A549 (cell line): ENCODE data around the gene HLA-DQA1. TPM values are rescaled to one million over a fixed set of nuclear protein-coding genes. Genes with fewer than 3 reads are reported as not detected.

Experiments
- ATAC-seq, 2 experiments: fragments of 200-7000 bp in 1 of 2; fragments of >200 bp in 1 of 2; cut with Nextera tagmentation in 1 of 2; cut with Tn5 transposase in 1 of 2; 3 replicates each; pipeline versions ENCODE4 v1.8.0 to v1.9.1; 2018 to 2020; ENCODE audit warnings: mild to moderate bottlenecking in 1 of 2, moderate library complexity in 1 of 2
- CTCF ChIA-PET: fragments of 300-600 bp; sonication (Branson Sonifier 250); formaldehyde crosslinking; extraction: SDS; loops from one replicate; lab custom pipeline; 2021; ENCODE audit warnings: antibody characterized with exemption, inconsistent platforms; lab: Yijun Ruan, JAX
- POLR2A ChIA-PET: fragments of 350-600 bp; formaldehyde crosslinking; extraction: SDS; loops from one replicate; lab custom pipeline; 2021; ENCODE audit warnings: antibody characterized with exemption, inconsistent platforms; lab: Yijun Ruan, JAX
- DNase-seq, 2 experiments: peaks; one replicate each; pipeline versions ENCODE4 v3.0.0 to v3.0.0-alpha.2; 2011 to 2016; ENCODE audit warnings: low read depth in 1 of 2, low spot score in 1 of 2
- FAIRE-seq: peaks from 2 replicates; lab custom pipeline; 2011; peaks lifted over from hg19 to GRCh38; lab: Jason Lieb, UNC
- H3K27ac ChIP-seq, 2 experiments: fragments of >200 bp; sonication (Bioruptor Twin); formaldehyde crosslinking; 3 replicates each; pipeline ENCODE4 v1.5.1; 2016 to 2017
- H3K4me1 ChIP-seq: fragments of >200 bp; sonication (Bioruptor Twin); formaldehyde crosslinking; 3 replicates; pipeline ENCODE4 v1.6.1; 2016
- H3K4me2 ChIP-seq: fragments of >200 bp; sonication (Bioruptor Twin); formaldehyde crosslinking; 3 replicates; pipeline ENCODE4 v1.6.1; 2016
- H3K4me3 ChIP-seq: fragments of >200 bp; sonication (Bioruptor Twin); formaldehyde crosslinking; 3 replicates; pipeline ENCODE4 v1.5.1; 2016
- H3K9me3 ChIP-seq: fragments of >200 bp; sonication (Bioruptor Twin); formaldehyde crosslinking; 3 replicates; pipeline ENCODE4 v1.6.1; 2016
- BHLHE40 ChIP-seq: IDR thresholded peaks from 2 replicates; pipeline ENCODE4 v1.6.1; 2012; ENCODE audit warnings: low read depth, low read length, inconsistent platforms
- CBX2 ChIP-seq: fragments of 200-600 bp; sonication (generic); IDR thresholded peaks from 2 replicates; pipeline ENCODE4 v1.6.1; 2016; ENCODE audit warnings: low read depth, mild to moderate bottlenecking, borderline replicate concordance
- CBX8 ChIP-seq: fragments of 200-600 bp; sonication (generic); IDR thresholded peaks from 2 replicates; pipeline ENCODE4 v1.6.1; 2016
- CEBPB ChIP-seq, 2 experiments: fragments of >200 bp in 1 of 2; sonication (Bioruptor Twin) in 1 of 2; formaldehyde crosslinking in 1 of 2; IDR thresholded peaks; 2 replicates each; pipeline ENCODE4 v1.6.1; 2012 to 2016
- CHD2 ChIP-seq: fragments of 150-350 bp; IDR thresholded peaks from 2 replicates; pipeline ENCODE4 v1.6.1; 2014; ENCODE audit warnings: low read length; ENCODE audit not compliant: partially characterized antibody
- EHMT2 ChIP-seq: fragments of 200-600 bp; sonication (generic); IDR thresholded peaks from 2 replicates; pipeline ENCODE4 v1.6.1; 2016; ENCODE audit warnings: antibody characterized with exemption, low read depth, mild to moderate bottlenecking, moderate library complexity
- EP300 ChIP-seq, 2 experiments: fragments of >200 bp; sonication (Bioruptor Twin); formaldehyde crosslinking; IDR thresholded peaks; 2 replicates in 1 of 2; 3 replicates in 1 of 2; pipeline ENCODE4 v1.6.1; 2016 to 2017
- FOSL2 ChIP-seq, 2 experiments: fragments of 450-650 bp in 1 of 2; fragments of >200 bp in 1 of 2; sonication (Bioruptor Twin) in 1 of 2; formaldehyde crosslinking; IDR thresholded peaks; 2 replicates each; pipeline versions ENCODE4 v1.5.0 to v1.6.1; 2016 to 2020; ENCODE audit warnings: mild to moderate bottlenecking in 1 of 2, moderate library complexity in 1 of 2
- HEYL ChIP-seq: fragments of 250-450 bp; sonication (Bioruptor Pico); IDR thresholded peaks from 2 replicates; pipeline ENCODE4 v1.8.0; 2021; ENCODE audit warnings: mild to moderate bottlenecking, moderate library complexity
- HOXA7 ChIP-seq: fragments of 250-450 bp; sonication (Bioruptor Pico); IDR thresholded peaks from 2 replicates; pipeline ENCODE4 v1.5.0; 2020; ENCODE audit warnings: mild to moderate bottlenecking, moderate library complexity
- HOXB13 ChIP-seq: fragments of 250-450 bp; sonication (Bioruptor Pico); IDR thresholded peaks from 2 replicates; pipeline ENCODE4 v1.5.0; 2020; ENCODE audit warnings: low read depth, mild to moderate bottlenecking, moderate library complexity
- HOXB5 ChIP-seq: fragments of 250-450 bp; sonication (Bioruptor Pico); IDR thresholded peaks from 2 replicates; pipeline ENCODE4 v1.5.0; 2020; ENCODE audit warnings: mild to moderate bottlenecking, moderate library complexity
- KDM5A ChIP-seq: fragments of 200-600 bp; sonication (generic); IDR thresholded peaks from 2 replicates; pipeline ENCODE4 v1.6.1; 2016; ENCODE audit warnings: antibody characterized with exemption, mild to moderate bottlenecking
- MAFK ChIP-seq: fragments of 450-650 bp; IDR thresholded peaks from 2 replicates; pipeline ENCODE4 v1.6.1; 2014; ENCODE audit not compliant: partially characterized antibody
- MAZ ChIP-seq: fragments of 150-350 bp; IDR thresholded peaks from 2 replicates; pipeline ENCODE4 v1.6.1; 2014; ENCODE audit warnings: antibody characterized with exemption, low read depth, low read length, borderline replicate concordance
- NFE2L2 ChIP-seq: fragments of 150-350 bp; conservative IDR thresholded peaks from 2 replicates; pipeline ENCODE4 v1.6.1; 2014; ENCODE audit warnings: low read length
- NPAS2 ChIP-seq: fragments of 250-450 bp; sonication (Bioruptor Pico); IDR thresholded peaks from 2 replicates; pipeline ENCODE4 v1.8.0; 2022; ENCODE audit warnings: mild to moderate bottlenecking, moderate library complexity, borderline replicate concordance
- NR3C1 ChIP-seq: fragments of >200 bp; sonication (Bioruptor Twin); formaldehyde crosslinking; IDR thresholded peaks from 3 replicates; pipeline ENCODE4 v1.6.1; 2017
- POLR2A ChIP-seq: IDR thresholded peaks from 2 replicates; pipeline ENCODE4 v1.6.1; 2012; ENCODE audit warnings: mild to moderate bottlenecking, low read length
- RAD21 ChIP-seq, 2 experiments: fragments of >200 bp in 1 of 2; sonication (Bioruptor Twin) in 1 of 2; formaldehyde crosslinking in 1 of 2; IDR thresholded peaks in 1 of 2; conservative IDR thresholded peaks in 1 of 2; 2 replicates in 1 of 2; 3 replicates in 1 of 2; pipeline ENCODE4 v1.6.1; 2012 to 2018; ENCODE audit warnings: inconsistent platforms in 1 of 2
- RCOR1 ChIP-seq: fragments of 150-350 bp; IDR thresholded peaks from 2 replicates; pipeline ENCODE4 v1.6.1; 2014; ENCODE audit warnings: antibody characterized with exemption, low read length, low read depth
- RFX5 ChIP-seq: fragments of 450-650 bp; IDR thresholded peaks from 2 replicates; pipeline ENCODE4 v1.7.1; 2014; ENCODE audit warnings: antibody characterized with exemption, mild to moderate bottlenecking, moderate library complexity
- SREBF2 ChIP-seq: fragments of 450-650 bp; IDR thresholded peaks from 2 replicates; pipeline ENCODE4 v1.6.1; 2014; ENCODE audit warnings: mild to moderate bottlenecking, moderate library complexity
- TFCP2L1 ChIP-seq: fragments of 250-450 bp; sonication (Bioruptor Pico); IDR thresholded peaks from 2 replicates; pipeline ENCODE4 v1.5.0; 2021; ENCODE audit warnings: mild to moderate bottlenecking
- TP53 ChIP-seq: fragments of 250-450 bp; sonication (Bioruptor Pico); IDR thresholded peaks from 2 replicates; pipeline ENCODE4 v1.5.0; 2021; ENCODE audit warnings: mild to moderate bottlenecking, moderate library complexity
- ZFP36 ChIP-seq: fragments of 450-650 bp; IDR thresholded peaks from 2 replicates; pipeline ENCODE4 v1.6.1; 2014; ENCODE audit warnings: borderline replicate concordance; ENCODE audit not compliant: partially characterized antibody
- ZNF302 ChIP-seq: fragments of 250-450 bp; sonication (Bioruptor Pico); IDR thresholded peaks from 2 replicates; pipeline ENCODE4 v1.9.0; 2021; ENCODE audit warnings: inconsistent platforms, mild to moderate bottlenecking, moderate library complexity
- WGBS: methylation state at CpG from one replicate; pipeline ENCODE4 v1.1.6; 2017; ENCODE audit errors: missing lambda C conversion rate; 5-methylcytosine and 5-hydroxymethylcytosine counted together
- polyA plus RNA-seq, 4 experiments: library from polyadenylated mRNA; depleted of rRNA in 3 of 4; stranded (reverse); fragments of >200 nt; fragmentation: RNase III in 1 of 4; extraction: RNeasy Plus Mini Kit Qiagen cat#74134 plus additional on column Dnase treatment in 1 of 4; gene quantifications; 2 replicates in 3 of 4; 3 replicates in 1 of 4; pipeline ENCODE4 v1.2.3, GENCODE V29; 2011 to 2017
- TF ChIP-seq, protein P1 (sequence below): fragments of 250-450 bp; sonication (Bioruptor Pico); IDR thresholded peaks from 2 replicates; pipeline ENCODE4 v1.5.0; 2020; ENCODE audit warnings: low read depth, mild to moderate bottlenecking, moderate library complexity
- TF ChIP-seq, protein P2 (sequence below): fragments of 450-650 bp; IDR thresholded peaks from 2 replicates; pipeline ENCODE4 v1.6.1; 2014; ENCODE audit warnings: antibody characterized with exemption
- TF ChIP-seq, protein P3 (sequence below): fragments of 150-350 bp; IDR thresholded peaks from 2 replicates; pipeline ENCODE4 v1.6.1; 2014; ENCODE audit warnings: low read depth, mild to moderate bottlenecking, low read length

HLA-DQA1 gene
- polyA plus RNA-seq, 2 of the 4 experiments (the other 2 are of a cell fraction), result not detected

DNA sequence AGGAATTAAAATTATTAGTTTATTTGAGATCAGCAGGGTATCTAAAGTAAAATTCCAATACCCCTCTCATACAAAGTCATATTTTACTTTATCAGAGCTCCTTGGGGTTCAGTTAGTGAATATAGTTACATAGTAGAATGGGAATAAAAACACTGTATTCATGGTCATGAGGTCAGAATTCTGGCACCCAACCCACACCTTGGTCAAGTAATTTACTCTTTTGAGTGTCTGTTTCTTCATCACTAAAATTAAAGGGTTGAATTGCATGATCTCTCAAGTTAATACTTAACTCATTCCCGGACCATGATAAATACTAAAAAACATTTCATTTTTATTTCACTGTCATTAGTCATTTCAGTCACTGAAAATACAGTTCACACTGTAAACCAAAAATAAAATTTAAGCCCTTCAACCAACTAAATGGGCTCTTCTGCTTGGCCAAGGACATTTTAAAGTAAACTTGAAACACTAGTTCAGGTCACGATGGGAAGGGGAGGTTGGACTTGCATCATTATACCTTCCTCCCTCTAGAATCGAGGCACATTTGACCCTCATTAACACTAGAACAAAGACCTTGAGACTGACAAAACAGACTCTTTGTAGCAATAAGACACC is 26.4 kb upstream of the HLA-DQA1 start:
- POLR2A ChIA-PET, result no interaction called here
- Histone ChIP-seq H3K9me3 (no peaks in the 10 kb centered on the region), H3K4me2 (no peak overlapping the region), H3K27ac (no peak overlapping the region), H3K4me1 (no peaks in the 10 kb centered on the region), H3K4me3 (no peak overlapping the region)
- FAIRE-seq (no peak), ATAC-seq (no peak), DNase-seq (no peak)
- CTCF ChIA-PET, result no interaction called here
- 0% methylated on average over 3 of the region's 3 CpGs for WGBS
- TF ChIP-seq ZFP36, result no peak
- TF ChIP-seq TFCP2L1 (CRISPR knock-in tag), result no peak
- no peak for TF ChIP-seq HOXA7 (CRISPR knock-in tag)
- TF ChIP-seq CEBPB (IDR thresholded peaks at IDR 0.05), result no peak
- TF ChIP-seq FOSL2 (IDR thresholded peaks at IDR 0.05), result no peak
- no peak for TF ChIP-seq FOSL2 (CRISPR knock-in tag; IDR thresholded peaks at IDR 0.05)
- TF ChIP-seq RCOR1, result no peak
- no peak for TF ChIP-seq CBX2
- TF ChIP-seq EHMT2, result no peak
- TF ChIP-seq NPAS2 (CRISPR knock-in tag), result no peak
- TF ChIP-seq CHD2, result no peak
- no peak for TF ChIP-seq CBX8
- TF ChIP-seq, protein P1, sequence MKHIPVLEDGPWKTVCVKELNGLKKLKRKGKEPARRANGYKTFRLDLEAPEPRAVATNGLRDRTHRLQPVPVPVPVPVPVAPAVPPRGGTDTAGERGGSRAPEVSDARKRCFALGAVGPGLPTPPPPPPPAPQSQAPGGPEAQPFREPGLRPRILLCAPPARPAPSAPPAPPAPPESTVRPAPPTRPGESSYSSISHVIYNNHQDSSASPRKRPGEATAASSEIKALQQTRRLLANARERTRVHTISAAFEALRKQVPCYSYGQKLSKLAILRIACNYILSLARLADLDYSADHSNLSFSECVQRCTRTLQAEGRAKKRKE, result no peak
- no peak for TF ChIP-seq HOXB13 (CRISPR knock-in tag)

DNA sequence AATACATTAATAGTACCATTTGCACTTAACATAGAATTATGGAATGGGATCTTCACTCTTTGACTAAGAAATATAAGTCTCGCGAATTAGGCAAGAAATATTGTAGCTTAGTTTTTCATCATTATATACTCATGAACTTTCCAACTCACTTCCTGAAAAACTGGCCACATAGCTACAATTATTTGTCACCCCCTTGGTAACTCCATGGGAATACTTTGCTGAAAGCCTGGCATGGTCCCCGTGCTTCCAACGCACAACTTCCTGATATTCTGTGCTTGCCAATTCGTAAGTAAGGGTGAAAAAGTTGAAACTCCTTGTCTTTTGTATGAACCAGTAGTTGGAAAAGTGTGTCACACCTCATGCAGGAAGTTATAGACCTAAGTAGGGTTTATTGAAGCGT is 23.7 kb upstream of the HLA-DQA1 start:
- no peak overlapping the region for H3K27ac ChIP-seq

DNA sequence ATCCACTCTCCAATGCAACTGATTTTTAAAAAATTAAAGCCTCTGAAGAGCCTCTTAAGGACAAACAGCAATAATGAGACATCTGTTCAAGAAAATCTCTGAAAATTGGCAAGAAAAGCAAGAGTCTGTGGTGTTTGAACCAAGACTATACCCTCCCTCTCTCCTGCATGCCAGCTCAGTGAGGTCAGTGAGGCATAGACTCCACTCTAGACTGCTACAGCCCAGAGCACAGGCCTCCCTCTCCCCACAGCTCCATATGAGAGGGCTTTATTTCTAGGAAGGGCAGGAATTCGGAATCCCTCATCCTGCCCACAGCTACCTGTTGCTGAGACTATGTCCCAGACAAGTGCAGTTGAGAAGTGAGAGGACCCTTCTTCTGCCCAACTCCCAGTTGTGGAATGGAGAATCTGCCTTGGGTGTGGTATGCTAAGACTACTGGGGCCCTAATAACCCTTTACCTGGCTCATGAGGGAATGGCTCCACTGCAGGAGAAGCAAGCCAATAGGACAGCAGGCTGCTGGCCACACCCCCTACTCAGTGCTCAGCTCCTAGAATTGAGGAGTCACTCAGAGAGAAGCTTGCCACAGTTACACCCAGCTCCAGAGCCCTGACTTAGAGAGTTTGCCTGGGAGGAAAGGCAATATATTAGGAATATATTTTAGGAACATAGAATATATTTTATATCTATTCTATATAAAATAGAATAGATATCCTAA is 22.7 kb upstream of the HLA-DQA1 start:
- no peak for TF ChIP-seq HOXB5
- no peak for TF ChIP-seq KDM5A
- no peak for TF ChIP-seq POLR2A
- TF ChIP-seq RAD21 (conservative IDR thresholded peaks at IDR 0.05 in 1 of 2, IDR thresholded peaks at IDR 0.05 in 1 of 2), result no peak
- no peak for TF ChIP-seq CHD2
- TF ChIP-seq CBX2, result no peak
- TF ChIP-seq SREBF2, result no peak
- no peak for TF ChIP-seq TP53
- no peak for TF ChIP-seq RFX5
- no peak for TF ChIP-seq BHLHE40
- TF ChIP-seq ZNF302 (CRISPR knock-in tag), result no peak
- no peak for TF ChIP-seq MAFK
- TF ChIP-seq NR3C1, result no peak
- no peak for TF ChIP-seq CEBPB (IDR thresholded peaks at IDR 0.05)
- TF ChIP-seq ZFP36, result no peak
- TF ChIP-seq EP300 (IDR thresholded peaks at IDR 0.05), result no peak
- TF ChIP-seq, protein P2, sequence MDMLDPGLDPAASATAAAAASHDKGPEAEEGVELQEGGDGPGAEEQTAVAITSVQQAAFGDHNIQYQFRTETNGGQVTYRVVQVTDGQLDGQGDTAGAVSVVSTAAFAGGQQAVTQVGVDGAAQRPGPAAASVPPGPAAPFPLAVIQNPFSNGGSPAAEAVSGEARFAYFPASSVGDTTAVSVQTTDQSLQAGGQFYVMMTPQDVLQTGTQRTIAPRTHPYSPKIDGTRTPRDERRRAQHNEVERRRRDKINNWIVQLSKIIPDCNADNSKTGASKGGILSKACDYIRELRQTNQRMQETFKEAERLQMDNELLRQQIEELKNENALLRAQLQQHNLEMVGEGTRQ, result no peak
- TF ChIP-seq NFE2L2, result no peak
- TF ChIP-seq, protein P3, sequence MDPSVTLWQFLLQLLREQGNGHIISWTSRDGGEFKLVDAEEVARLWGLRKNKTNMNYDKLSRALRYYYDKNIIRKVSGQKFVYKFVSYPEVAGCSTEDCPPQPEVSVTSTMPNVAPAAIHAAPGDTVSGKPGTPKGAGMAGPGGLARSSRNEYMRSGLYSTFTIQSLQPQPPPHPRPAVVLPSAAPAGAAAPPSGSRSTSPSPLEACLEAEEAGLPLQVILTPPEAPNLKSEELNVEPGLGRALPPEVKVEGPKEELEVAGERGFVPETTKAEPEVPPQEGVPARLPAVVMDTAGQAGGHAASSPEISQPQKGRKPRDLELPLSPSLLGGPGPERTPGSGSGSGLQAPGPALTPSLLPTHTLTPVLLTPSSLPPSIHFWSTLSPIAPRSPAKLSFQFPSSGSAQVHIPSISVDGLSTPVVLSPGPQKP, result no peak
- Histone ChIP-seq H3K4me3 (no peak overlapping the region), H3K9me3 (no peaks in the 10 kb centered on the region), H3K27ac (no peak overlapping the region), H3K4me2 (no peak overlapping the region), H3K4me1 (no peaks in the 10 kb centered on the region)
- ChIA-PET CTCF (no interaction called here), POLR2A (no interaction called here)
- 0% methylated on average over 1 of the region's 1 CpG for WGBS
- ATAC-seq (no peak), FAIRE-seq (no peak), DNase-seq (no peak)

More for the DNA sequence above, 23.7 kb upstream of the HLA-DQA1 start:
- DNase-seq (no peak), FAIRE-seq (no peak), ATAC-seq (no peak)
- ChIA-PET CTCF (no interaction called here), POLR2A (no interaction called here)
- Histone ChIP-seq H3K4me3 (no peak overlapping the region), H3K4me1 (no peaks in the 10 kb centered on the region), H3K9me3 (no peaks in the 10 kb centered on the region), H3K4me2 (no peak overlapping the region)
- WGBS, result 1% methylated on average over 6 of the region's 6 CpGs
- TF ChIP-seq MAZ (no peak), HEYL (CRISPR knock-in tag) (no peak)
